KG1 (cell line): Measurements from ENCODE around the gene CYYR1.

Source experiments
- DNase-seq: peaks from one replicate; lab custom pipeline; 2025; lab: John Stamatoyannopoulos, UW

The CYYR1 gene

DNA sequence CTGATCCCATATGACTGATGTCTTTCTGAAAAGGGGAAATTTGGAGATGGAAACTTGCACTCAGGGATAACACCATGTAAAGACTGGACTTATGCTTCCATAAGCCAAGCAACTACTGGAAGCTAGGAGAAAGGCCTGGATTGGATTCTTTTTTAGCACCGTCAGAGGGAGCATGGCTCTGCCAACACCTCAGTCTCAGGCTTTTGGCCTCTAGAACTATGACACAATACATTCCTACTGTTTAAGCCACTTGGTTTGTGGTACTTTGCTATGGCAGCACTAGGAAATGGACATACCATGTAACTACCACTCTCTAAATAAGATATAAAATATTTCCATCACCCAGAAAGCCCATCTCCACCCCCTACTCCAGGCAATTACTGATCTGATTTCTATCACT is 139.7 kb downstream of the CYYR1 start:
- DNase-seq: no peak

- no peak for DNase-seq
Observed at GRCh38 chr21:26432410-26432809, 140.7 kb downstream of the CYYR1 start.

GRCh38 chr21:26425576-26425975 is 147.5 kb downstream of the CYYR1 start:
- DNase-seq: no peak

DNA sequence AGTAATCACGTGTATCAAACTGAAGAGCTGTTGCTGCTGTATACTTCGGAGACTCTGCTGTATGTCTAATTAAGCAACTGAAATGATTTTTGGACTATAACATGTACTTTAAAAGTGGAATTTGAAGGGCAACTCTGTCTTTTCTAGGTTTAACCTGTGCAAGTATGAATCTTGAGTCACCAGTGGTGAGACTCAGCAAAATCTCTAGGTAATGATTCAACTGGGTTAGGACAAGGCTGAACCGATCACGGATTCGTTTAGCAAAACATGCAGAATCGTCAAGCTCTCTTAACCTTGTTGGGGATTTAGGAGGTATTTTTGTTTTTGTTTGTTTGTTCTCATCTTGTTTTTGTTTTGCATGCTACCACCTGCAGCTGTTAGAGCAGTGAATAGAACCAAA is 149.6 kb downstream of the CYYR1 start:
- DNase-seq: no peak

GRCh38 chr21:26422706-26423105 is 150.4 kb downstream of the CYYR1 start:
- DNase-seq: no peak

- no peak for DNase-seq
Observed at GRCh38 chr21:26422138-26422537, 150.9 kb downstream of the CYYR1 start.

- no peak for DNase-seq
Observed at GRCh38 chr21:26421724-26422123, 151.4 kb downstream of the CYYR1 start.
